ENCODE data around the gene THEMIS. TPM values are rescaled to one million over a fixed set of nuclear protein-coding genes. Genes with fewer than 3 reads are reported as not detected.

THEMIS gene
- total and polyA plus RNA-seq, 2 experiments from 2014 or later, result not detected

DNA sequence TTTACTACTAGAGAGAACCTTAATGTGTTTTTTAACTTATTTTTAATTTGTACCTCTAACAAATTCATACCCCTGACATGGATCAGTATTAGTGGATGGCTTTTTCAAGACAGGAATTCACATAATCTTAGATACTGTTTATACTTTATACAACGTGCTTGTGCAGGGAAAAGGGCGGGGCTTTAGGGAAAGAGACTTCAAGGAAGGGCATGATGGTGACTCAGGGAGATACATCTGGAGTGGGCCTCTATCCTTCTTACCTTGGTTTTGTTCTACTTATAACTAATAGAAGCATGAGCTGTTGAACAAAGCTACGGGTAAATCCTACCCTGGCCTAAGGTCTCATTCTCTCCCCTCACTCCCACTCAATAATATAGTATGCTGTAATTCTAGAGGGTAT is 163.1 kb downstream of the THEMIS start:
- H3K4me1 Mint-ChIP-seq, result no peaks in the 10 kb centered on the region; the same call in 2 of the 3 replicates
- no peak overlapping the region for H2AFZ ChIP-seq
- ATAC-seq, result no peak
- H3K4me1 ChIP-seq (ENCODE audit: insufficient read depth), result no peaks in the 10 kb centered on the region
- H3K4me3 Mint-ChIP-seq, result no peak overlapping the region
- DNase-seq (ENCODE audit: low spot score), result no peak
- no peak overlapping the region for H3K27ac ChIP-seq (ENCODE audit: low read depth)
- H3K36me3 ChIP-seq (ENCODE audit: insufficient read depth), result no peaks in the 10 kb centered on the region
- no peaks in the 10 kb centered on the region for H3K36me3 Mint-ChIP-seq (ENCODE audit: low read depth)
- no peaks in the 10 kb centered on the region for H3K79me2 ChIP-seq (replicated peaks; ENCODE audit: insufficient read depth)
- no peaks in the 10 kb centered on the region for H3K27me3 Mint-ChIP-seq (ENCODE audit: insufficient read depth, low read depth, poor library complexity)
- no peaks in the 10 kb centered on the region for H3F3A ChIP-seq (replicated peaks; ENCODE audit: low read depth)
- H3K9me3 Mint-ChIP-seq, result no peaks in the 10 kb centered on the region
- H3K4me2 ChIP-seq, result no peak overlapping the region
- H3K9me2 ChIP-seq (ENCODE audit: insufficient read depth), result no peaks in the 10 kb centered on the region
- TF ChIP-seq, protein P1, sequence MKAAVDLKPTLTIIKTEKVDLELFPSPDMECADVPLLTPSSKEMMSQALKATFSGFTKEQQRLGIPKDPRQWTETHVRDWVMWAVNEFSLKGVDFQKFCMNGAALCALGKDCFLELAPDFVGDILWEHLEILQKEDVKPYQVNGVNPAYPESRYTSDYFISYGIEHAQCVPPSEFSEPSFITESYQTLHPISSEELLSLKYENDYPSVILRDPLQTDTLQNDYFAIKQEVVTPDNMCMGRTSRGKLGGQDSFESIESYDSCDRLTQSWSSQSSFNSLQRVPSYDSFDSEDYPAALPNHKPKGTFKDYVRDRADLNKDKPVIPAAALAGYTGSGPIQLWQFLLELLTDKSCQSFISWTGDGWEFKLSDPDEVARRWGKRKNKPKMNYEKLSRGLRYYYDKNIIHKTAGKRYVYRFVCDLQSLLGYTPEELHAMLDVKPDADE (IDR thresholded peaks at IDR 0.05), result no peak
- no peak for TF ChIP-seq ZNF331 (CRISPR knock-in tag; IDR thresholded peaks at IDR 0.05; ENCODE audit: low read depth)
- no peak for TF ChIP-seq JUNB (IDR thresholded peaks at IDR 0.05; ENCODE audit: unreplicated experiment)
- no peak for TF ChIP-seq EZH2 (IDR thresholded peaks at IDR 0.05; ENCODE audit: low read depth, unreplicated experiment)
- TF ChIP-seq, protein P2, sequence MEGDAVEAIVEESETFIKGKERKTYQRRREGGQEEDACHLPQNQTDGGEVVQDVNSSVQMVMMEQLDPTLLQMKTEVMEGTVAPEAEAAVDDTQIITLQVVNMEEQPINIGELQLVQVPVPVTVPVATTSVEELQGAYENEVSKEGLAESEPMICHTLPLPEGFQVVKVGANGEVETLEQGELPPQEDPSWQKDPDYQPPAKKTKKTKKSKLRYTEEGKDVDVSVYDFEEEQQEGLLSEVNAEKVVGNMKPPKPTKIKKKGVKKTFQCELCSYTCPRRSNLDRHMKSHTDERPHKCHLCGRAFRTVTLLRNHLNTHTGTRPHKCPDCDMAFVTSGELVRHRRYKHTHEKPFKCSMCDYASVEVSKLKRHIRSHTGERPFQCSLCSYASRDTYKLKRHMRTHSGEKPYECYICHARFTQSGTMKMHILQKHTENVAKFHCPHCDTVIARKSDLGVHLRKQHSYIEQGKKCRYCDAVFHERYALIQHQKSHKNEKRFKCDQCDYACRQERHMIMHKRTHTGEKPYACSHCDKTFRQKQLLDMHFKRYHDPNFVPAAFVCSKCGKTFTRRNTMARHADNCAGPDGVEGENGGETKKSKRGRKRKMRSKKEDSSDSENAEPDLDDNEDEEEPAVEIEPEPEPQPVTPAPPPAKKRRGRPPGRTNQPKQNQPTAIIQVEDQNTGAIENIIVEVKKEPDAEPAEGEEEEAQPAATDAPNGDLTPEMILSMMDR (conservative IDR thresholded peaks at IDR 0.05; ENCODE audit: low read depth in 2 of 2), result no peak
- TF ChIP-seq, protein P3, sequence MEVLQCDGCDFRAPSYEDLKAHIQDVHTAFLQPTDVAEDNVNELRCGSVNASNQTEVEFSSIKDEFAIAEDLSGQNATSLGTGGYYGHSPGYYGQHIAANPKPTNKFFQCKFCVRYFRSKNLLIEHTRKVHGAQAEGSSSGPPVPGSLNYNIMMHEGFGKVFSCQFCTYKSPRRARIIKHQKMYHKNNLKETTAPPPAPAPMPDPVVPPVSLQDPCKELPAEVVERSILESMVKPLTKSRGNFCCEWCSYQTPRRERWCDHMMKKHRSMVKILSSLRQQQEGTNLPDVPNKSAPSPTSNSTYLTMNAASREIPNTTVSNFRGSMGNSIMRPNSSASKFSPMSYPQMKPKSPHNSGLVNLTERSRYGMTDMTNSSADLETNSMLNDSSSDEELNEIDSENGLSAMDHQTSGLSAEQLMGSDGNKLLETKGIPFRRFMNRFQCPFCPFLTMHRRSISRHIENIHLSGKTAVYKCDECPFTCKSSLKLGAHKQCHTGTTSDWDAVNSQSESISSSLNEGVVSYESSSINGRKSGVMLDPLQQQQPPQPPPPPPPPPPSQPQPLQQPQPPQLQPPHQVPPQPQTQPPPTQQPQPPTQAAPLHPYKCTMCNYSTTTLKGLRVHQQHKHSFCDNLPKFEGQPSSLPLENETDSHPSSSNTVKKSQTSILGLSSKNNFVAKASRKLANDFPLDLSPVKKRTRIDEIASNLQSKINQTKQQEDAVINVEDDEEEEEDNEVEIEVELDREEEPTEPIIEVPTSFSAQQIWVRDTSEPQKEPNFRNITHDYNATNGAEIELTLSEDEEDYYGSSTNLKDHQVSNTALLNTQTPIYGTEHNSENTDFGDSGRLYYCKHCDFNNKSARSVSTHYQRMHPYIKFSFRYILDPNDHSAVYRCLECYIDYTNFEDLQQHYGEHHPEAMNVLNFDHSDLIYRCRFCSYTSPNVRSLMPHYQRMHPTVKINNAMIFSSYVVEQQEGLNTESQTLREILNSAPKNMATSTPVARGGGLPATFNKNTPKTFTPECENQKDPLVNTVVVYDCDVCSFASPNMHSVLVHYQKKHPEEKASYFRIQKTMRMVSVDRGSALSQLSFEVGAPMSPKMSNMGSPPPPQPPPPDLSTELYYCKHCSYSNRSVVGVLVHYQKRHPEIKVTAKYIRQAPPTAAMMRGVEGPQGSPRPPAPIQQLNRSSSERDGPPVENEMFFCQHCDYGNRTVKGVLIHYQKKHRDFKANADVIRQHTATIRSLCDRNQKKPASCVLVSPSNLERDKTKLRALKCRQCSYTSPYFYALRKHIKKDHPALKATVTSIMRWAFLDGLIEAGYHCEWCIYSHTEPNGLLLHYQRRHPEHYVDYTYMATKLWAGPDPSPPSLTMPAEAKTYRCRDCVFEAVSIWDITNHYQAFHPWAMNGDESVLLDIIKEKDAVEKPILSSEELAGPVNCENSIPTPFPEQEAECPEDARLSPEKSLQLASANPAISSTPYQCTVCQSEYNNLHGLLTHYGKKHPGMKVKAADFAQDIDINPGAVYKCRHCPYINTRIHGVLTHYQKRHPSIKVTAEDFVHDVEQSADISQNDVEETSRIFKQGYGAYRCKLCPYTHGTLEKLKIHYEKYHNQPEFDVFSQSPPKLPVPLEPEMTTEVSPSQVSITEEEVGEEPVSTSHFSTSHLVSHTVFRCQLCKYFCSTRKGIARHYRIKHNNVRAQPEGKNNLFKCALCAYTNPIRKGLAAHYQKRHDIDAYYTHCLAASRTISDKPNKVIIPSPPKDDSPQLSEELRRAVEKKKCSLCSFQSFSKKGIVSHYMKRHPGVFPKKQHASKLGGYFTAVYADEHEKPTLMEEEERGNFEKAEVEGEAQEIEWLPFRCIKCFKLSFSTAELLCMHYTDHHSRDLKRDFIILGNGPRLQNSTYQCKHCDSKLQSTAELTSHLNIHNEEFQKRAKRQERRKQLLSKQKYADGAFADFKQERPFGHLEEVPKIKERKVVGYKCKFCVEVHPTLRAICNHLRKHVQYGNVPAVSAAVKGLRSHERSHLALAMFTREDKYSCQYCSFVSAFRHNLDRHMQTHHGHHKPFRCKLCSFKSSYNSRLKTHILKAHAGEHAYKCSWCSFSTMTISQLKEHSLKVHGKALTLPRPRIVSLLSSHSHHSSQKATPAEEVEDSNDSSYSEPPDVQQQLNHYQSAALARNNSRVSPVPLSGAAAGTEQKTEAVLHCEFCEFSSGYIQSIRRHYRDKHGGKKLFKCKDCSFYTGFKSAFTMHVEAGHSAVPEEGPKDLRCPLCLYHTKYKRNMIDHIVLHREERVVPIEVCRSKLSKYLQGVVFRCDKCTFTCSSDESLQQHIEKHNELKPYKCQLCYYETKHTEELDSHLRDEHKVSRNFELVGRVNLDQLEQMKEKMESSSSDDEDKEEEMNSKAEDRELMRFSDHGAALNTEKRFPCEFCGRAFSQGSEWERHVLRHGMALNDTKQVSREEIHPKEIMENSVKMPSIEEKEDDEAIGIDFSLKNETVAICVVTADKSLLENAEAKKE (CRISPR knock-in tag; IDR thresholded peaks at IDR 0.05), result no peak
- no peak for TF ChIP-seq STAT1 (IDR thresholded peaks at IDR 0.05; ENCODE audit: unreplicated experiment)
- no peak for TF ChIP-seq ZNF114 (CRISPR knock-in tag; IDR thresholded peaks at IDR 0.05)
- no peak for TF ChIP-seq POLR2AphosphoS5 (IDR thresholded peaks at IDR 0.05; ENCODE audit: low read depth)
- TF ChIP-seq NANOG (IDR thresholded peaks at IDR 0.05; ENCODE audit: borderline replicate concordance), result no peak
- no peak for TF ChIP-seq EZH2phosphoT487 (IDR thresholded peaks at IDR 0.05; ENCODE audit: unreplicated experiment)
- TF ChIP-seq, protein P4, sequence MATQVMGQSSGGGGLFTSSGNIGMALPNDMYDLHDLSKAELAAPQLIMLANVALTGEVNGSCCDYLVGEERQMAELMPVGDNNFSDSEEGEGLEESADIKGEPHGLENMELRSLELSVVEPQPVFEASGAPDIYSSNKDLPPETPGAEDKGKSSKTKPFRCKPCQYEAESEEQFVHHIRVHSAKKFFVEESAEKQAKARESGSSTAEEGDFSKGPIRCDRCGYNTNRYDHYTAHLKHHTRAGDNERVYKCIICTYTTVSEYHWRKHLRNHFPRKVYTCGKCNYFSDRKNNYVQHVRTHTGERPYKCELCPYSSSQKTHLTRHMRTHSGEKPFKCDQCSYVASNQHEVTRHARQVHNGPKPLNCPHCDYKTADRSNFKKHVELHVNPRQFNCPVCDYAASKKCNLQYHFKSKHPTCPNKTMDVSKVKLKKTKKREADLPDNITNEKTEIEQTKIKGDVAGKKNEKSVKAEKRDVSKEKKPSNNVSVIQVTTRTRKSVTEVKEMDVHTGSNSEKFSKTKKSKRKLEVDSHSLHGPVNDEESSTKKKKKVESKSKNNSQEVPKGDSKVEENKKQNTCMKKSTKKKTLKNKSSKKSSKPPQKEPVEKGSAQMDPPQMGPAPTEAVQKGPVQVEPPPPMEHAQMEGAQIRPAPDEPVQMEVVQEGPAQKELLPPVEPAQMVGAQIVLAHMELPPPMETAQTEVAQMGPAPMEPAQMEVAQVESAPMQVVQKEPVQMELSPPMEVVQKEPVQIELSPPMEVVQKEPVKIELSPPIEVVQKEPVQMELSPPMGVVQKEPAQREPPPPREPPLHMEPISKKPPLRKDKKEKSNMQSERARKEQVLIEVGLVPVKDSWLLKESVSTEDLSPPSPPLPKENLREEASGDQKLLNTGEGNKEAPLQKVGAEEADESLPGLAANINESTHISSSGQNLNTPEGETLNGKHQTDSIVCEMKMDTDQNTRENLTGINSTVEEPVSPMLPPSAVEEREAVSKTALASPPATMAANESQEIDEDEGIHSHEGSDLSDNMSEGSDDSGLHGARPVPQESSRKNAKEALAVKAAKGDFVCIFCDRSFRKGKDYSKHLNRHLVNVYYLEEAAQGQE (IDR thresholded peaks at IDR 0.05; ENCODE audit: unreplicated experiment), result no peak
- TF ChIP-seq CREB1 (CRISPR knock-in tag; IDR thresholded peaks at IDR 0.05; ENCODE audit: low read depth), result no peak
- no peak overlapping the region for H3K27ac Mint-ChIP-seq
- no peaks in the 10 kb centered on the region for H4K20me1 ChIP-seq (replicated peaks; ENCODE audit: insufficient read depth)
- H3K4me3 ChIP-seq, result no peak overlapping the region
- no peaks in the 10 kb centered on the region for H3K27me3 ChIP-seq (ENCODE audit: insufficient read depth)
